ENCODE data around the gene PIAS3.

PIAS3 gene

GRCh38 chr1:145858901-145859490 lies at the start of gene PIAS3:
Gene PIAS3, minus strand, starts transcription at chr1:145859081. Its CDS starts 91 bp downstream, at chr1:145858990.
- peak; percentile 93 for DNase-seq

GRCh38 chr1:145908653-145909052 lies 49.8 kb upstream of the PIAS3 start:
- DNase-seq: no peak

DNA sequence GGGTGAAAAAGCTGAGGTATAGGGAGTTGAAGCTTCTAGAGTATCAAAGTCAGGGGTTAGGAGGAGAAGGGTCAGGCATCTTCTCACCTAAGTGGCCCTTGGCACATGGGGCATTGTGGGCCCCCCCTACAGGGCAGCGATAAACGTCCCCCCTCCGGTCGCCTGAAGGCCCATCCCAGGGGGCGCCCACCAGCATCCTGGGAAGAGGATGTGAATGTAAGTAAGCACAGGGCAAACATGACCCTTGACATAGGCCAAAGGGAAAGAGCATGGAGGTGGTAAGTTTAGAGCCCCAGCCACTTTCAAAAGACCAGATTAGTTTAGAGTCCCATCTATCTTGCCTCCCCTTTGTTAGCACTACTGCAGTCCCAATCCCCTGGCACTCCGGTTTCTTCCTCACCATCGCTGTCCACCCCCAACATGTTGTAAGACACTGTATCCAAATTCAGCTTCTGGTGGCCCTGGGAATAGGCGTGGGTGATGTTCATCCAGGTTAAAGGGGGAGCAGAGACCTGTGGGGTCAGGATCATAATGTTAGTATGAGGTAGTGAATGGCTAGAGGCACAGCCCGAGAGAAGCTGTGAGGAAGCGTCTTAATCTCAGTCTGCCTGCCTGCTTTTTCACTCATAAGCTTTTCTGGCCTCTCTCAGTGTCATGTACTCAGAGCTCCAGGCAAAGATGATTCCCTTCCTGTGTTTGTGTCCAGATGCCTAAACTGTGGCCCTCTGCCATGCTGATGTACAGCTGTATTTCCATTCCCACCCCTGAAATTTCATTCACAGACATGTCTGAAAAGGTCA lies 48.3 kb upstream of the PIAS3 start:
- no peak for DNase-seq

GRCh38 chr1:145901312-145902021 lies 42.6 kb upstream of the PIAS3 start:
- DNase-seq: no peak

DNA sequence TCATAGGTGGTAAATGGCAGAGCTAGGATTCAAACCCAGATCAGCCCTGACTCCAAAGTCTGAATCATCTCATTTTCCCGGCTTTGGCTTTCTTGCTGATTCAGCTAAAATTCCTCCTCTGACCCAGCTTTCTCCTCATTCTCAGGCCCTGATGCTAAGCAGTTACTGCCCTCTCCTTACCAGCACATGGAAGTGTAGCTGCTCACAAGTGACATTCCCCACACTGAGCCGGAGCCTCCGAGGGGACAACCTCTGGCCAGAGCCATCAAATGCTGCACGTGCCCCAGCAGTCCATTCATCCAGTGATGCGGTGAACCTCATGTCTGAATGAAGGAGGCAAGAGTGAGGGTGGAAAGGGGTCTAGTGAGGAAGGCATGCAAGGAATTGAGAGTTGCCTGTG lies 39.9 kb upstream of the PIAS3 start:
- DNase-seq: no peak

GRCh38 chr1:145897969-145898368 lies 39.1 kb upstream of the PIAS3 start:
- DNase-seq: no peak

DNA sequence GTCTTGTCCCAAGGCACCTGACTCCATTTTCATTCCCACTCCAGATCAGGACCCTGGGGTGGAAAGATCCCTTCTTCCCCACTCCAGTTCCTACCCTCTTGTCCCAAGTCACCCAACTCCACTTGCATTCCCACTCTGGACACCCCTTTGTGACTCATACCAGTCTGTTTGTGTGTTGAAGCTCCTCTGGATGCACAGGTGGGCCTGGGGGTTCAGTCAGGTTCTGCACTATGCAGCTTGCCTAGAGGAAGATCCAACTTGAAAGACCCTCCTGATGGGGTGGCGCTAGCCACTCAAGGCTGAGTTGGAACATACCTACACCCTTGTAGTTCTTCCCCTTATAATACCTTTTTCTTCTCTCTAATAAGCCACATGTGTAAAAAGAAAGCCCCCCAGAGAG lies 36.6 kb upstream of the PIAS3 start:
- no peak for DNase-seq

DNA sequence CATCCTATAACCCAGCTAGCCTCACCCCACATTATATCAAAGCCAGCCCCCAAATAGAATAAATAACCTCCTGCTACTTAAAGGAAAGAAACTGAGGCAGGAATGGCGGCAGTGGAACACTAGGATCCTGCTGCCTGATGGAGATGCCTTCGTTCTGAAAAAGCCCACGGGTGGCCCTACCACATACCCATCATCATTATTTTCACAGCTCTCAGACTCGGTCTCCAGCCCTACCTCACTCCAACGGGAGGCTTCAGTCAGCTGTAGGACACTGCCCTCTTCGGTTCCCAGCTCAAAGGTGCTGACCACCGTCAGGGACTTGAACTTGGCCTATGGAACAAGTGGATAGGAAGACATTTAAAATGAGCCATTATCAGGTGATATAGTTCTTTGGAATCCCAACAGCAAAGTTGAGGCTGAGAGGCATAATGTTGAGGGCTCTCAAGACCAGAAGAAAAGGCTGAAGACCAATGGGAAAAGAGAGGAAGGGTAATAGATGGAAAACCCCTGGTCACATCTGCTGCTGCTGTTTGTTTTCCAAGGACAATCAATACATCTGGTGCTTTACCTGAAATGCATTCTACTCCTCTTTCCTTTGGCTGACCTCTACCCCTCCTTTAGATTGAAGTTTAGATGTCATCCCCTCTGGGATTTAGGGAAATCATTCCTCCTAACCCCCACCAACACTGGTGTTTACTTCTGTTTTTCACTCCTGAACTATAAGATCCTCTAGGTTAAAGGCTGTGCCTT lies 34.6 kb upstream of the PIAS3 start:
- DNase-seq: no peak

- no peak for DNase-seq
Observed at GRCh38 chr1:145892486-145893087, 33.7 kb upstream of the PIAS3 start.

- peak; percentile 74 for DNase-seq
Observed at GRCh38 chr1:145891587-145892485, 33.0 kb upstream of the PIAS3 start.

GRCh38 chr1:145891143-145891542 lies 32.3 kb upstream of the PIAS3 start:
- DNase-seq: no peak

DNA sequence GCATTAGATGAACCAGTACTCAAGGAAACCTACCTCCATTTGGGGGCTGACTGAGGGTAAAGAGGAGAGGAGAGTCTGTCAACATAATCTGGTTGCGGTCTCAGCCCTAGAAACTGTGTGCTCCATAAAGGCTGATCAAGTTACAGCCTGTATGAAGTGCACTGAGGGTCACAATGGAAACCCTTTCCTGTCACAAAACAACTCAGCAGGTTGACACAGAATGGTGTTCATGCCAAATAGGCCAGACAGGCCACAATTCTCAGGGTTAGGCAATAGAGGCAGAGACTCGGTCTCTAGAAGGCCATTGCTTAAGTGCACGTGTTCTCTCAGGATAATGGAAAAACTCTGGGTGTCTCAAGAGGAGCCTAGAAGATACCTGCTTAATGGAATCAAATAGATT lies 30.8 kb upstream of the PIAS3 start:
- no peak for DNase-seq

GRCh38 chr1:145887631-145888030 lies 28.8 kb upstream of the PIAS3 start:
- DNase-seq: no peak

DNA sequence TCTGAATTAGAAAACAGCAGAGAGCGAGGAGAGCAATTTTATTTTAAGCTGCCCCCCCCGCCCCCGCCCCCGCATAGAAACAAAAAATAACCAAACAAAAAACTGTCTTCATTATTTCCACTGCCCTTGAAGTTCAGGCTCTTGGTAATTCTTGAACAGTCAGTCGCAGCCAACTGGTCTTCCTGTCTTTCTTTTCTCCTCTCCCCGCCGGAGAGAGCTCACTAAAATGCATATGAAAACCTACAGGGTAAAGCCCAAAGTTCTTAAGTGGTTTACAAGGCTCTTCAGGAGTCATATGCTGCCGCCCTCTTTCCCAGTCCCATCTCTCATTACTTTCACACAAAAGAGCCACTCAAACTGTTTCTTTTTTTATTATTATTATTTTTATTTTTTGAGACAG lies 27.9 kb upstream of the PIAS3 start:
- no peak for DNase-seq

DNA sequence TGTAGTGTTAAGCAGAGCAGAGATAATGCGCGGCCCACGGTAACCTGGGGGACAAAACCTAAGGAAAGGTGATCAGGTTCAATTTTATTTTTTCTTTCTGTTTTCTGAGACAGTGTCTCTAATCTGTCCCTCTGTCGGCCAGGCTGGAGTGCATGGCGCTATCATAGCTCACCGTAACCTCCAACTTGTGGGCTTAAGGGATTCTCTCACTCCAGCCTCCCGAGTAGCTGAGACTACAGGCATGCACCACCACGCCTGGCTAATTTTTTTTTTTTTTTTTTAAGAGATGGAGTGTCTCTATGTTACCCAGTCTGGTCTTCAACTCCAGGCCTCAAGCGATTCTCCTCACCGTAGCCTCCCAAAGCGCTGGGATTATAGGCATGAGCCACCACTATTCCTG lies 27.5 kb upstream of the PIAS3 start:
- DNase-seq: no peak

GRCh38 chr1:145885738-145886287 lies 26.9 kb upstream of the PIAS3 start, which contains the start of gene ANKRD35:
Gene ANKRD35, minus strand, starts transcription at chr1:145885866. Its CDS starts 108 bp downstream, at chr1:145885758.
- peak; percentile 91 for DNase-seq

DNA sequence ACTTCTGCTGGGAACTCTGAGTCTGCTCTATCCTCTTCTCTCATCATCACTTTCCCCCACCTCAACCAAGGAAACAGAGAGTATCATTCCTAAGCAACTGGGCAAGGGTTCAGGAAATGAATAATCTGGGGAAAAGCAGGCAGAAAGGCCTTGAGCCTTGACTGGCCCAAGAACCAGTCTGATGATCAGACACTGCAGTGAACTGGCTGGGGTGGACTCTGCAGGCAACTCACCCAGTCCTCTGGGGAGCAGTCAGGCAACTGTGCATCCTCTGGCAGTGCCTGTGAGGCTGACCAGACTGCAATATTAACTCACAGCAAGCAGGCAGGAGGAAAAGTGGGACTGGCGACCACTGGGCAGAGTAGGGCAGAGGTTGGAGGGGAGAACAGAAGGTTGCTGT lies 25.8 kb upstream of the PIAS3 start:
- no peak for DNase-seq

GRCh38 chr1:145879775-145880174 lies 20.9 kb upstream of the PIAS3 start:
- DNase-seq: no peak

- no peak for DNase-seq
Observed at GRCh38 chr1:145878724-145879123, 19.8 kb upstream of the PIAS3 start.

DNA sequence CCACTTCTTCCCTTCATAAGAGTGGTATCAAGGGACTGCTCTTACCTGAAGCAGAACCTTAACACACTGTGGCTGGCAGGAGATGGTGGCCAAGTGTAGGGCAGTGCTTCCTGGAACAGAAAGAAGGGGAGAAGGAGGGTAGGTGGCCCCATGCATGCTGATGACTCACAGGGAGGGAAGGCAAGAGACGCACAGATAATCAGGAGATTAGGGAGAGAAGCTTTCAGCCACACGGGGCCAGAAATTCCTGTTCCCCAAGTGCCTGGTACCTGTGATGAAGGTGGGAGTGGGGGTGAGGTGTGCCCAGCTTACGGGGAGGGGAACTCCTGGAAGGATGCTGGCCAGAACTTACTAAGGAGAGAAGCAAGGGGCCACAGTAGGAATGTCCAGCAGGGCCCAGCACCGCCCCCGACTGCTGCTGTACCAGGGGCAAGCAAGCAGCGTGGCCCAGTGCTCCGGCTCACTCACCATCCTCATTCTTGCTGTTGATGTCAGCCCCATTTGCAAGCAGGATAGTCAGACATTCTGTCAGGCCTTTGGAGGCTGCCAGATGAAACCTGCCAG lies 19.1 kb upstream of the PIAS3 start:
- DNase-seq: no peak

GRCh38 chr1:145874646-145875045 lies 15.8 kb upstream of the PIAS3 start:
- no peak for DNase-seq

Data from activated CD8-positive, alpha-beta memory T cell treated with anti-CD3 and anti-CD28 coated beads, Interleukin-2, amount 50 U/mL, for 48 hours (primary cell).